Measurements from ENCODE around the gene NEK11. TPM values are rescaled to one million over a fixed set of nuclear protein-coding genes. Genes with fewer than 3 reads are reported as not detected.
"Not testable (repeated sequence)": the region's sequence is repeated elsewhere in the genome, so short reads cannot be mapped to it uniquely, and the experiment has no call there.

The NEK11 gene
- total and polyA plus RNA-seq, 11 donors, result 0.38 to 4.3 (median 2.1) TPM

DNA sequence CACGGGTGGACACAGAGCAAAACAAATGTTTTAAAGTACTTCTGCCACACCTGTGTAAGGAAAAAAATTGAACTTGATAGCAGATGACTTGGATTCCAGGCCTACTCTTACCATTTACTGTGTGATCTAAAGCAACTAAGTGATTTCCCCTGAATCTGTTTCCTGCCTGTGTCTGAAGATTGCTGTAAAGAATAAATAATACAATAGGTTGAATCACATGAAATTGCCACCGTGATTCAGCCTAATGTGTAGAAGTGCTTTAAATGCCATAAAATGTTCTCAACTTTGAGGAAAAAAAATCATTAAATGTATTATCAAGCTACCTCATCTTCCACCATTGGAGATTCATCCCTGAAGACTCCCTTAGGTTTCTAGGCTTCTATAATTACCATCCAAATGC, 327.3 kb downstream of the NEK11 start:
- TF ChIP-seq POLR2A (IDR thresholded peaks at IDR 0.05), result no peak
- TF ChIP-seq, protein P1, sequence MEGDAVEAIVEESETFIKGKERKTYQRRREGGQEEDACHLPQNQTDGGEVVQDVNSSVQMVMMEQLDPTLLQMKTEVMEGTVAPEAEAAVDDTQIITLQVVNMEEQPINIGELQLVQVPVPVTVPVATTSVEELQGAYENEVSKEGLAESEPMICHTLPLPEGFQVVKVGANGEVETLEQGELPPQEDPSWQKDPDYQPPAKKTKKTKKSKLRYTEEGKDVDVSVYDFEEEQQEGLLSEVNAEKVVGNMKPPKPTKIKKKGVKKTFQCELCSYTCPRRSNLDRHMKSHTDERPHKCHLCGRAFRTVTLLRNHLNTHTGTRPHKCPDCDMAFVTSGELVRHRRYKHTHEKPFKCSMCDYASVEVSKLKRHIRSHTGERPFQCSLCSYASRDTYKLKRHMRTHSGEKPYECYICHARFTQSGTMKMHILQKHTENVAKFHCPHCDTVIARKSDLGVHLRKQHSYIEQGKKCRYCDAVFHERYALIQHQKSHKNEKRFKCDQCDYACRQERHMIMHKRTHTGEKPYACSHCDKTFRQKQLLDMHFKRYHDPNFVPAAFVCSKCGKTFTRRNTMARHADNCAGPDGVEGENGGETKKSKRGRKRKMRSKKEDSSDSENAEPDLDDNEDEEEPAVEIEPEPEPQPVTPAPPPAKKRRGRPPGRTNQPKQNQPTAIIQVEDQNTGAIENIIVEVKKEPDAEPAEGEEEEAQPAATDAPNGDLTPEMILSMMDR (IDR thresholded peaks at IDR 0.05), result no peak
- intact Hi-C loops (cut with DNase I), result no loop called here
- no peak for DNase-seq
- no peaks in the 10 kb centered on the region for H3K36me3 ChIP-seq
- 37 to 45% (median 41%) methylated on average over 2 of the region's 2 CpGs for WGBS, 4 donors
- no peak for ATAC-seq
- no peak overlapping the region for H3K4me3 ChIP-seq
- H3K27me3 ChIP-seq, result no peaks in the 10 kb centered on the region
- H3K27ac ChIP-seq, result peak overlapping the region in 8 of 12 donors; percentile 5 to 76 (median 44)
- H3K9me3 ChIP-seq, result no peaks in the 10 kb centered on the region
- H3K4me1 ChIP-seq, result peaks cover 0 to 50% (median 15%) of the 10 kb centered on the region in 12 donors

DNA sequence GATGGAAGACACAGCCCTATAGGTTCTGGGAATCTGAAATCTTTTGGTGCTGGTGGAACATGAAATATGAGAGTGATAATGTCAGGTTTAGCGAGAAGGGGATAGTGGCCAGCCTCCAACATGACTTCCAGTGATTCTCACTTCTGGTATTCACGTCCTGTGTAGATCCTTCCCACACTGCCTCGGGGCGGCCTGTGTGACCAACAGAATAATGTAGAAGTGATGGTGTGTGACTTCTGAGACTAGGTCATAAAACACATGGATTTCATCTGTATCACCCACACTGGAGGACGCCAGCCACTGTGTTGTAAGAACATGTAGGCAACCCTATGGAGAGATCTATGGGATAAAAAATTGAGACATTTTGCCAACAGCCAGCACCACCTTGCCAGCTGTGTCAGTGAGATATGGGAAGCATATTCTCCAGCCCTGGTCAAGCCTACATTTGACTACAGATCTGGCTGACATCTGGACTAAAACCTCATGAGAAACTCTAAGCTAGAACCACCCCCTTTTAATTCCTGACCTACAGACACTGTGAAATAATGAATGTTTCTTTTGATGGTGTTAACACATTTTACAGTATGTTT, 329.4 kb downstream of the NEK11 start:
- no peak for ATAC-seq
- no peak for TF ChIP-seq POLR2A (IDR thresholded peaks at IDR 0.05)
- TF ChIP-seq, protein P1 (IDR thresholded peaks at IDR 0.05), result no peak
- Histone ChIP-seq H3K4me3 (no peak overlapping the region), H3K27ac (no peak overlapping the region), H3K9me3 (no peaks in the 10 kb centered on the region), H3K27me3 (no peaks in the 10 kb centered on the region), H3K36me3 (no peaks in the 10 kb centered on the region), H3K4me1 (peaks cover 0 to 34% (median 12%) of the 10 kb centered on the region in 12 donors)
- intact Hi-C loops (cut with DNase I), result no loop called here
- DNase-seq, result no peak
- 93 to 97% (median 95%) methylated on average over 5 of the region's 5 CpGs for WGBS, 4 donors

DNA sequence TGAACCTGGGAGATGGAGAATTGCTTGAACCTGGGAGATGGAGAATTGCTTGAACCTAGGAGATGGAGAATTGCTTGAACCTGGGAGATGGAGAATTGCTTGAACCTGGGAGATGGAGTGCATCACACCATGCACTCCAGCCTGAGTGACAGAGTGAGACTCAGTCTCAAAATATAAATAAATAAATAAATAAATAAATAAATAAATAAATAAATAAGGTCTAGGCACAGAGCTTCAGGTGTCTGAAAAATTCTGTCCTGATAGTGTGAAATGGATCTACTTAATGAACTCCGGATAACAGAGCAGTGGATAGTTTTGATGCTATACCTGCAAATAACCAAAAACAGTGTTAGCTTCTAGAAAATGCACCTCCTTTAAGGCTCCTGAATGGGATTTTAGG, 330.6 kb downstream of the NEK11 start:
- no peaks in the 10 kb centered on the region for H3K36me3 ChIP-seq
- ATAC-seq (no peak), DNase-seq (no peak)
- 86 to 97% (median 90%) methylated on average over 1 of the region's 1 CpG for WGBS, 4 donors
- no peaks in the 10 kb centered on the region for H3K27me3 ChIP-seq
- TF ChIP-seq, protein P1 (IDR thresholded peaks at IDR 0.05), result no peak
- no peak for TF ChIP-seq POLR2A (IDR thresholded peaks at IDR 0.05)
- no peaks in the 10 kb centered on the region for H3K9me3 ChIP-seq
- no peak overlapping the region for H3K27ac ChIP-seq
- intact Hi-C loops (cut with DNase I), result no loop called here
- no peak overlapping the region for H3K4me3 ChIP-seq
- peaks cover 0 to 37% (median 13%) of the 10 kb centered on the region in 12 donors for H3K4me1 ChIP-seq

DNA sequence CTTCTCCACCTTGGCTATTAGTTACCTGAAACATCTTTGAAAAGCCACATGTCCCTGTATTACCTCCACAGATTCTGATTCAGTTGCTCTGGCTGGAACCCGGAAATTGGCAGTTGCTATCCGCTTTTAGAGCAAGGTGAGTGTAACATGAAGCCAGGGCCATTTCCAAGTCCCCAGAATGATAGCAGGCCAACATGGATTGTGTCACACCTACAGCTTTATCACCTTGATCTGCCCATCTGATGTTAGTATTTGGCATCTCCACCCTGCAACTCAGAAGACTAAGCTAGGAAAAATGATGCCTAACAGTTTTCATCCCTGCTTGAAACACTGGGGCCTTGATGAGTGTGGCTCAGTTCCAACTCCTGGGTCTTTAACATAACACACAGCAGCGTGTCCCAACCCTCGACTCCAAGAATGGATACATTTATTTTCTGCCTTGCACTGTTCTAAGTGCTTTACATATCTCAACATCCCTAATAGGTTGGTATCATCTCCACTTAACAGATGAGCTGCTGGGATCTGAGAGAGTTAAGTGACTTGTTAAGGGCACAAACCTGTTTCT, 333.6 kb downstream of the NEK11 start:
- Histone ChIP-seq H3K27me3 (no peaks in the 10 kb centered on the region), H3K4me1 (peaks cover 0 to 24% (median 6%) of the 10 kb centered on the region in 12 donors), H3K36me3 (no peaks in the 10 kb centered on the region), H3K4me3 (peak overlapping the region in 1 of 12 donors; percentile 6), H3K9me3 (no peaks in the 10 kb centered on the region), H3K27ac (no peak overlapping the region)
- DNase-seq, result no peak
- intact Hi-C loops (cut with DNase I), result no loop called here
- WGBS, 4 donors, result 55 to 77% (median 69%) methylated on average over 4 of the region's 4 CpGs
- no peak for ATAC-seq
- no peak for TF ChIP-seq POLR2A (IDR thresholded peaks at IDR 0.05)
- TF ChIP-seq, protein P1 (IDR thresholded peaks at IDR 0.05), result no peak

DNA sequence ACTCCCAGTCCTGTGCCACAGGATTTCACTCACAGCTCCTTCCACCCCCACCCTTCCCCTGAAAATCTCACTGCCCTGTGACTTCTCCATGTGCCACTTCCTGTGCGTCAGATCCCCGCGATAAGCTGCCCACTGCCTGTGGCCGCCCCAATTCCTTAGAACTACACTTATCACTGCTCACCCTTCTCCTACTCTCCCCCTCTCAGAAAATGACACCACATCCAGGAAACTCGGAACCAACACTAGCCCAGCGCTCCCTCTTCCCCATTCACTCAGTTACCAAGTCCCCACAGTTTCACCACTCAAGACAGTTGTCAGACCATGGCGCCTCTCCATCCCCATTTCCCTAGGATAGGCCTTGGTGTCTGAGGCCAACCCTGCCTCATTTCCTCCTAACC, 334.4 kb downstream of the NEK11 start:
- intact Hi-C loops (cut with DNase I); H3K36me3 ChIP-seq; H3K9me3 ChIP-seq; DNase-seq; H3K27me3 ChIP-seq: not testable (repeated sequence)
- peak in 3 of 4 donors; percentile 3 to 17 (median 9) for ATAC-seq
- Histone ChIP-seq H3K27ac (peak overlapping the region in 11 of 12 donors; percentile 75 to 93 (median 85)), H3K4me1 (peaks cover 0 to 24% (median 6%) of the 10 kb centered on the region in 12 donors), H3K4me3 (peak overlapping the region in 11 of 12 donors; percentile 39 to 69 (median 59))
- 77 to 87% (median 81%) methylated on average over 7 of the region's 7 CpGs for whole genome bisulfite sequencing, 4 donors
